Endothelial cell of umbilical vein (primary cell): Measurements from ENCODE around the gene PRSS3.
"Not testable (repeated sequence)": the region's sequence is repeated elsewhere in the genome, so short reads cannot be mapped to it uniquely, and the experiment has no call there.

Source experiments
- EZH2 ChIP-seq: IDR thresholded peaks from 2 replicates; pipeline ENCODE4 v1.6.1; 2012; ENCODE audit warnings: borderline replicate concordance, low read depth, mild to moderate bottlenecking, moderate library complexity, low read length, inconsistent platforms; ENCODE audit not compliant: severe bottlenecking
- FOS ChIP-seq: IDR thresholded peaks from 2 replicates; pipeline ENCODE4 v1.6.1; 2011; ENCODE audit warnings: mild to moderate bottlenecking, low read length, moderate library complexity, borderline replicate concordance; ENCODE audit not compliant: insufficient read depth
- GATA2 ChIP-seq: IDR thresholded peaks from 2 replicates; pipeline ENCODE4 v1.7.0; 2011; ENCODE audit warnings: low read depth, mild to moderate bottlenecking, moderate library complexity, mixed read lengths, low read length; ENCODE audit not compliant: insufficient read length, insufficient read depth
- JUN ChIP-seq: IDR thresholded peaks from 2 replicates; pipeline ENCODE4 v1.6.1; 2011; ENCODE audit warnings: borderline replicate concordance, low read depth; ENCODE audit not compliant: insufficient read length, insufficient read depth
- MAX ChIP-seq: IDR thresholded peaks from 2 replicates; pipeline ENCODE4 v1.6.1; 2011; ENCODE audit not compliant: insufficient read depth, insufficient read length
- MYC ChIP-seq: IDR thresholded peaks from one replicate; pipeline ENCODE4 v1.6.1; 2011; ENCODE audit warnings: mild to moderate bottlenecking, low read depth, low read length
- POLR2A ChIP-seq: IDR thresholded peaks from 2 replicates; pipeline ENCODE4 v1.6.1; 2012; ENCODE audit warnings: low read depth, mild to moderate bottlenecking, control low read depth, low read length
- POLR2AphosphoS5 ChIP-seq: IDR thresholded peaks from 2 replicates; pipeline ENCODE4 v1.6.1; 2012; ENCODE audit warnings: low read depth, mild to moderate bottlenecking, control low read depth, low read length, moderate library complexity; ENCODE audit not compliant: insufficient read depth
- TF ChIP-seq, protein P1 (sequence below), 2 donors: IDR thresholded peaks; 1 replicate in 1 of 2; 2 replicates in 1 of 2; pipeline ENCODE4 v1.5.1; 2011; ENCODE audit warnings: low read length in 2 of 2, mild to moderate bottlenecking in 2 of 2, moderate library complexity in 2 of 2, control low read depth in 1 of 2, inconsistent platforms in 1 of 2, low read depth in 1 of 2; ENCODE audit not compliant: insufficient read depth in 1 of 2; ENCODE audit errors: extremely low read depth in 1 of 2

- not testable (repeated sequence) for TF ChIP-seq EZH2, FOS, MYC, POLR2A, POLR2AphosphoS5, JUN, GATA2, MAX
- TF ChIP-seq, protein P1, sequence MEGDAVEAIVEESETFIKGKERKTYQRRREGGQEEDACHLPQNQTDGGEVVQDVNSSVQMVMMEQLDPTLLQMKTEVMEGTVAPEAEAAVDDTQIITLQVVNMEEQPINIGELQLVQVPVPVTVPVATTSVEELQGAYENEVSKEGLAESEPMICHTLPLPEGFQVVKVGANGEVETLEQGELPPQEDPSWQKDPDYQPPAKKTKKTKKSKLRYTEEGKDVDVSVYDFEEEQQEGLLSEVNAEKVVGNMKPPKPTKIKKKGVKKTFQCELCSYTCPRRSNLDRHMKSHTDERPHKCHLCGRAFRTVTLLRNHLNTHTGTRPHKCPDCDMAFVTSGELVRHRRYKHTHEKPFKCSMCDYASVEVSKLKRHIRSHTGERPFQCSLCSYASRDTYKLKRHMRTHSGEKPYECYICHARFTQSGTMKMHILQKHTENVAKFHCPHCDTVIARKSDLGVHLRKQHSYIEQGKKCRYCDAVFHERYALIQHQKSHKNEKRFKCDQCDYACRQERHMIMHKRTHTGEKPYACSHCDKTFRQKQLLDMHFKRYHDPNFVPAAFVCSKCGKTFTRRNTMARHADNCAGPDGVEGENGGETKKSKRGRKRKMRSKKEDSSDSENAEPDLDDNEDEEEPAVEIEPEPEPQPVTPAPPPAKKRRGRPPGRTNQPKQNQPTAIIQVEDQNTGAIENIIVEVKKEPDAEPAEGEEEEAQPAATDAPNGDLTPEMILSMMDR (IDR thresholded peaks at IDR 0.05; ENCODE audit: extremely low read depth in 1 of 2, insufficient read depth in 1 of 2, low read depth in 1 of 2, low read length in 2 of 2), result not testable (repeated sequence)
Measured at GRCh38 chr9:33793496-33793895, 1.9 kb upstream of the PRSS3 start.
